ENCODE data around the gene RPP40.
"Not testable (repeated sequence)": the region's sequence is repeated elsewhere in the genome, so short reads cannot be mapped to it uniquely, and the experiment has no call there.

Gene RPP40

GRCh38 chr6:5014072-5014561 lies 10.3 kb upstream of the RPP40 start:
- DNase-seq = no peak

DNA sequence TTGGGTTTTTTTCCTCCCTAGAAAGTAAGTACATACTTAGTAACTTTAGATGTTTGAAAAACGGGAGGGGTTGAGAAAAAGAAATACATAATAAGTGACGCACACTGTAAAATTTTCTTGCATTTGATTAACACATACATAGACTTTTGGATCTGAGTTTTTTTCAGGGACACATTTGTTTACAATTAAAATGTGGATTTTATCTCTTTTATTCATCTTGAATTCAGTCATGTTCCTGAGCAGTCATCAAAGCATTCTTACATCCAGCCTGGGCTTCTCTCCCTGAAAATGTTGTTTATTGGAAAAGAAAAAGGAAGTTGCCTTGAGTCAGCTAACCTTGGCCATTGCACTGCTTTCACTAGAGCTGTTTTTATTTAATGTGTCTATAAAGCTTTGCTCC lies 8.7 kb upstream of the RPP40 start:
- no peak for DNase-seq

DNA sequence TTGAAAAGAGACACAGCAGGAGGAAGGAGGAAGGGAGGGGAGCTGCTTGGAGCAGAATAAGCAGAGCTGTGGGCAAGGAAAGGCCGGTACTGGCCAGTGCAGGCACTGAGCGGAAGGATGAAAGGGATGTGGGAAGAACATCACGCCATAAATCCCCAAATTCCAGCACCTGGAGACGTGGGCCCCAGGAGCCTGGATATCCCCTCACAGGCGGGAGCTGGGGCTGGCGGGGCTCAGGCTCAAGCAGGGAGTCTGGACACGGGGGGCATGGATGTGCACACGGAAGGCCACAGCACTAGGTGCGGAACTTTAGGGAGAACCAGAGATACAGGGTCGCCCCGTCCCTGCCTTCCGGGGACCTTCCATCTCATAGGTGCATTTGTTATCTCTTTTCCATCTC lies 7.5 kb upstream of the RPP40 start:
- DNase-seq = no peak

DNA sequence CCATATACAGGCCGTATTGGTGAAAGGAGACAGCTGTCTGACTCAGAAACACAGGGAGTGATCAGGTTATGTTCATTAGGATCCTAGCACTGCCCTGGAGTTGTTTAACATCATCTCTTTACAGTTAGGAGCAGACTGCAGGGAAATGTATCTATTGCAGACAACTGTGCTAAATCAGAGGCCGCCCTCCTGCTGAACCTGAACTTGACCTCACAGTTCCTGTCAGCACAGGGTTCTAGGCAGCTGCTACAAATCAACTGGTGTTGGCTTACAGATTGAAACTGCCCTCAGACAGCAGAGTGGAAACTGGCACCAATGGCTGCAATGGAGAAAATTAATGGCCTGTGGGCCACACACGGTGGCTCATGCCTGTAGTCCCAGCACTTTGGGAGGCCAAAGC lies 3.7 kb upstream of the RPP40 start:
- DNase-seq = no peak

- DNase-seq = no peak
Measured at GRCh38 chr6:5006222-5006621, 2.4 kb upstream of the RPP40 start.

- DNase-seq = not testable (repeated sequence)
Measured at GRCh38 chr6:5005038-5005433, 1.2 kb upstream of the RPP40 start.

- no peak for DNase-seq
Measured at GRCh38 chr6:5004373-5005037, 668 bp upstream of the RPP40 start.

DNA sequence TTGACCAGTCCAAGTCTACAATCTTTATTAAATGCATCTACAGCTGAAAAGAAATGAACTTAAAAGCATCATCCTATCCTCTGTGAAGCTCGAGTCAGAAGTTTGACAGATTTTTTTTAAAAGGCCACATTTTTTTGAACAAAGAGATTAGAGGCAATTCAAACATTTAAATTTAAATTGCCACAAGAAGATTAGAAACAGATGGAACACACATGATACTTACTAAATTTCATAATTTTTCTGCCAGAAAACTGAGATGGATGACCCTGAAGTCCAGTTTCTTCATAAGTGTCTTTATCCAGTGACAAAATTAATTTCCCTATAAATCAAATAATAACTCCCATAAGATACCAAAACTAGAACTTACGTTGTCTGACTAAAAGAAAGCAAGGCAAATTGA lies 4.3 kb downstream of the RPP40 start:
- DNase-seq = no peak

DNA sequence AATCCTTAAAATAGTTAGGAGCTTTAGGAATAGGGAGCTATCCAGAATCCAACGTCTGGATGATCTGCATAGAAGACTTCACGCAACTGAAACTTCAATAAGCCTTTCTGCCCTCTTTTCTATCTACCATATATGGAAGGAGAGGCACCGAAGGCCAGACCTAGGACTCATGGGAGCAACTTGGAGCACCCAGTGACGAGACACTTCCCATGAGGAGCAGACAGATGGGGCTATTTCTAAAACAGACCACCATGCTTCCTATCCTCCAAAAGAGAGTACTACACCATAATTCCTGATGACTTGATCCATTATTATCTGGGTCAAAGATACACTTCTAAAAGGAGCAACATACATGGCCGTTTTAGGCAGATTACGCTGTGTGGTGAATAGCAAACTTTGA lies 6.0 kb downstream of the RPP40 start:
- no peak for DNase-seq

DNA sequence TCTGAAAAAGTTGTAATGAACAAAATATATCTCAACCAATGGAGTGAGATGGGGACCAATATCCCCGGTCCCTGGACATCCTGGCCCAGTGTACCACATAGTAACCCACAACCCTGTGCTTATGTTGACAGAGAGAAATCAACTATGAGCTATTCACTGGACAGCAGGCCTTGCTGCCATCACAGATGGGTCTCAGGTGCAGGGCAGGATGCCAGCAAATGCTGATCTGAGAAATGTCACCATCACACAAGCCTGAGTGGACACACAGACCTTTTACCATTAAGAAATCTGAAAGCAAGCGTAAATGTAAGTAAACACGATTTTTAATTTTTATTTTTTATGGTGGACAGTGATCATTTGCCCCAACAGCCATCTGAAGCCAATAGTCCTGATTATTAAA lies 9.1 kb downstream of the RPP40 start:
- no peak for DNase-seq

- DNase-seq = no peak
Measured at GRCh38 chr6:4987432-4987831, 16.4 kb downstream of the RPP40 start.

DNA sequence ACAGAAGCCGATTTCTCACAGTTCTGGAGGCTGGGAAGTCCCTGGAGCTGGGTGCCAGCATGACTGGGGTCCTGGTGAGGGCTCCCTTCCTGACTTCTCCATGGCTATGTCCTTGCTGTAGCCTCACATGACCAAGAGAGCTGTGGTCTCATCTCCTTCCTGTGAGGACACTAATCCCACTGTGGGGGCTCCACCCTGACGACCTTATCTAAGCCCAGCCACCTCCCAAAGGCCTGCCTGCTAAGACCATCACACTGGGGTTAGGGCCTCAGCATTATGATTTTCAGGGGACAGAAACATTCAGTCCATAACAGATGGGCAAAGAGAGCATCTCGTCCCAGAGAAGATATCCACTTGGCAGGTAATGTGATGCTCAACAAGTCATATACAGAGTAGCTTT lies 16.8 kb downstream of the RPP40 start:
- DNase-seq = no peak

- no peak for DNase-seq
Measured at GRCh38 chr6:4983322-4983721, 20.5 kb downstream of the RPP40 start.

DNA sequence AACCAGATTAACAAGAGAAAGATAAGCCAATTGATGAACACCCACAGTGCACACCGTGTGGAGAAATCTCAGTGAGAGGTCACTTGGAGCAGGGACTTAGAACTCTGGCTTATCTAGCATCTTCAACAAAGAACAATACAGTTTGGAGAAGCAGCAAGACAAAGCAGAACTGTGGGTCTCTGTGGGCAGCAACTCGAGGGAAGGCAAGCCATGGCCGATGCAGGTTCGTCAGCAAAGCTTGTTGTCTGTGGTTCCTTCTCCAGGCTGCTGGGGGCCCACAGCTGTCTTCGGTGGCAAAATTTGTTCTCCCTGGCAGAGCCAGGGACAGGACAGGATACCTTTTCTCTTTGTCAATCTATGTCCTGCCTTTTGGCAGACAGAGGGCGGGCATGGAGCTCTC lies 22.1 kb downstream of the RPP40 start:
- DNase-seq = no peak

GRCh38 chr6:4979426-4979825 lies 24.4 kb downstream of the RPP40 start:
- no peak for DNase-seq

DNA sequence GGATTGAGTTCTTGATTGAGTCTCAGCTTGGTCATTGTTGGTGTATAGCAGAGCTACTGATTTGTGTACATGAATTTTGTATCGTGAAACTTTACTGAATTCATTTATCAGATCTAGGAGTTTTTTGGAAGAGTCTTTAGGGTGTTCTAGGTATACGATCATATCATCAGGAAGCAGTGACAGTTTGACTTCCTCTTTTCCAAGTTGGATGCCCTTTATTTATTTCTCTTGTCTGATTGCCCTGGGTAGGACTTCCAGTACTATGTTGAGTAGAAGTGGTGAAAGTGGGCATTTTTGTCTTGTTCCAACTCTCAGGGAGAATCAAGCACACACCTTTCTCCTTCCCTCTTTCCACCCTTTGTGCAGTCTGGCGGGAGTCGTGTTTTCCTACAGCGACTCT lies 26.4 kb downstream of the RPP40 start:
- no peak for DNase-seq

- DNase-seq = no peak
Measured at GRCh38 chr6:4975506-4975905, 28.3 kb downstream of the RPP40 start.

- DNase-seq = no peak
Measured at GRCh38 chr6:4974962-4975361, 28.9 kb downstream of the RPP40 start.

- no peak for DNase-seq
Measured at GRCh38 chr6:4973982-4974745, 29.7 kb downstream of the RPP40 start.

- no peak for DNase-seq
Measured at GRCh38 chr6:4973415-4973814, 30.4 kb downstream of the RPP40 start.

DNA sequence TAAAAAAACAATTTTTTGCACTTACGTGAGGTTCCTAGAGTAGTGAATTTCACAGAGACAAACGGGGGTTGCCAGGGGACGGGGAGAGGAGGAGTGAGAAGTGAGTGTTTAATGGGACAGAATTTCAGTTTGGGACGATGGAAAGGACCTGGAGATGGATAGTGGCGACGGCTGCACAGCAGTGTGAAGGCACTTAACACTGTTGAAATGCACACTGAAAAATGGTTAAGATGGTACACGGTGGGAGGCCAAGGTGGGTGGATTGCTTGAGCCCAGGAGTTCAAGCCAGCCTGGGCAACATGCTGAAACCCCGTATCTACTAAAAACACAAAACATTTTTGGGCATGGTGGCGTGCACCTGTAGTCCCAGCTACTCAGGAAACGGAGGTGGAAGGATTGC lies 31.4 kb downstream of the RPP40 start:
- DNase-seq = no peak

- DNase-seq = no peak
Measured at GRCh38 chr6:4971851-4972250, 32.0 kb downstream of the RPP40 start.

GRCh38 chr6:4970739-4971395 lies 33.0 kb downstream of the RPP40 start:
- no peak for DNase-seq

DNA sequence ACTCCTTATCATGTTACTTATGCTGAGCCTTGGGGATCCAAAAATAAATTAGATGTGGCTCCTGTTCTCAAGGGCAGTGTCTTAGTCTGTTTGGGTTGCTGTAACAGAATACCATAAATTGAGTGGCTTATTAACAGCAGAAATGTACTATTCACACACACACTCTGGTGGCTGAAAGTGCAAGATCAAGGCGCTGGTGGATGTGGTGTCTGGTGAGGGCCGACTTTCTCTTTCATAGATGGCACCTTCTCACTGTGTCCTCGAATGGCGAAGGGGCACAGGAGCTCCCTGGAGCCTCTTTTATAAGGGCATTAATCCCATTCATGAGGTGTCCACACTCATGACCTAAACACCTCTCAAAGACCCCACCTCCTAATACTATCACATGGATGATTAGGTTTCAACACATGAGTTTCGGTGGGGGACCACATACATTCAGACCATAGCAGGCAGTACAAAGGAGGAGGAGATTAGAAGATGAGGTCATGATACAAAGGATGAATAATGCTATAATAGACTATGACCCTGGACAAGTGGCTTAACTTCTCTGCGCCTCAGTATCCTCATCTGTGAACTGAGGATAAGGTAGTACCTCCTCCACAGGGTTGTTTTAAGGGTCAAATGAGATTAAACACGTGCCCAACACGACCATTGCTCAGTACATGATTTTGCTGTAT lies 34.1 kb downstream of the RPP40 start:
- no peak for DNase-seq
